Heart left ventricle (tissue), 16 donors: ENCODE results near the gene PHACTR3. TPM values are rescaled to one million over a fixed set of nuclear protein-coding genes. Genes with fewer than 3 reads are reported as not detected.

Source experiments
- ATAC-seq, 4 donors: fragments of 200-7000 bp; cut with Tn5 transposase; one replicate each; pipeline ENCODE4 v1.9.1; 2020 to 2022; ENCODE audit warnings: moderate library complexity in 4 of 4, mild to moderate bottlenecking in 3 of 4, moderate number of reproducible peaks in 1 of 4
- DNase-seq, 5 donors: peaks; one replicate each; pipeline ENCODE4 v3.0.0-alpha.2; 2020
- H3K27ac ChIP-seq, 12 donors: fragments of 200-600 bp; sonication (generic) in 4 of 12; one replicate each; pipeline versions ENCODE4 v1.5.0 to v1.8.0; 2016 to 2022; ENCODE audit warnings: mild to moderate bottlenecking in 2 of 12
- H3K27me3 ChIP-seq, 9 donors: fragments of 200-600 bp; sonication (generic) in 2 of 9; one replicate each; pipeline versions ENCODE4 v1.5.1 to v1.8.0; 2016 to 2022; ENCODE audit warnings: mild to moderate bottlenecking in 3 of 9
- H3K36me3 ChIP-seq, 9 donors: fragments of 200-600 bp; sonication (generic) in 2 of 9; one replicate each; pipeline versions ENCODE4 v1.5.0 to v1.8.0; 2018 to 2022; ENCODE audit warnings: mild to moderate bottlenecking in 2 of 9
- H3K4me1 ChIP-seq, 12 donors: fragments of 200-600 bp; sonication (generic) in 4 of 12; one replicate each; pipeline versions ENCODE4 v1.5.0 to v1.8.0; 2016 to 2022; ENCODE audit warnings: mild to moderate bottlenecking in 3 of 12
- H3K4me3 ChIP-seq, 12 donors: fragments of 200-600 bp; sonication (generic) in 4 of 12; one replicate each; pipeline versions ENCODE4 v1.5.0 to v1.8.0; 2017 to 2022; ENCODE audit warnings: mild to moderate bottlenecking in 9 of 12, moderate library complexity in 4 of 12
- H3K9me3 ChIP-seq, 12 donors: fragments of 200-600 bp; sonication (generic) in 4 of 12; one replicate each; pipeline versions ENCODE4 v1.5.0 to v1.8.0; 2016 to 2022; ENCODE audit warnings: mild to moderate bottlenecking in 1 of 12
- CTCF ChIP-seq, 12 donors: fragments of 200-600 bp; sonication (generic) in 4 of 12; IDR thresholded peaks; one replicate each; pipeline versions ENCODE4 v1.5.0 to v1.8.0; 2018 to 2022; ENCODE audit warnings: antibody characterized with exemption in 12 of 12, mild to moderate bottlenecking in 5 of 12
- POLR2A ChIP-seq, 2 donors: fragments of 450-650 bp; IDR thresholded peaks; one replicate each; pipeline ENCODE4 v1.6.1; 2017; ENCODE audit warnings: antibody characterized with exemption in 2 of 2, mild to moderate bottlenecking in 2 of 2, moderate library complexity in 2 of 2
- whole genome bisulfite sequencing, 4 donors: extraction: QIAGEN DNeasy Blood & Tissue Kit in 2 of 4; methylation state at CpG; one replicate each; pipeline versions ENCODE4 v1.1.5 to v1.1.7; 2013 to 2018; 5-methylcytosine and 5-hydroxymethylcytosine counted together
- intact Hi-C, 10 donors: fragments of 100-400 bp; cut with DNase I; formaldehyde crosslinking; loops; one replicate each; pipeline versions ENCODE4 v1.11.1 to v1.14.2; 2022
- polyA plus RNA-seq, 2 donors: library from polyadenylated mRNA; stranded (reverse); fragments of 200-250 nt; gene quantifications; one replicate each; pipeline ENCODE4 v1.2.3, GENCODE V29; 2013
- total RNA-seq, 9 donors: library from RNA; depleted of rRNA in 2 of 9; stranded (reverse); fragments of >200 nt in 2 of 9; fragmentation: NEBNext Ultra II Directional in 3 of 9; extraction: Animal tissue kit (Norgen Biotek cat#: 25700) in 3 of 9; gene quantifications; one replicate each; pipeline versions ENCODE4 v1.1.0 to v1.2.4, GENCODE V29; 2016 to 2023
- donor health status: ischemic (EF 13 %, LVEDD 7.1; RV severe dilation, severe dysfunction).
- donor health status: healthy with polysubstance abuse.
- donor health status: DM: no; HTN: yes; CAD: no.
- donor health status: DM: no; HTN: no; CAD: no.
- donor health status: ischemic (EF 25% LVEDD 6.9; RV normal size, moderate dysfunction).
- donor health status: ischemic (EF 25% LVEDD 5.7; RV mildly dilated, moderate dysfunction).
- donor health status: healthy.
- donor health status: DM: yes; HTN: yes; CAD: no.
- donor health status: ischemic (EF 35%, LVEDD 5.7; RV mildly dilated, moderate dysfunction).
- donor health status: nonischemic (EF 11% LVEDD 7.7; RV severe dilation, severe dysfunction).
- donor health status: DM: yes; HTN: yes; CAD: no.
- donor health status: PGD.
- donor health status: ischemic (EF 29% LVEDD 5.4; RV normal size, mild dysfunction).
- donor health status: nonischemic (EF 23%, LVEDD 6.1; RV moderate dilation, normal function).

Gene PHACTR3
- total and polyA plus RNA-seq, 11 donors = 0.19 to 14.6 (median 3.5) TPM

- H3K9me3 ChIP-seq = no peaks in the 10 kb centered on the region
- H3K36me3 ChIP-seq = no peaks in the 10 kb centered on the region
- ATAC-seq (no peak), DNase-seq (no peak)
- peaks cover 0 to 58% (median 3%) of the 10 kb centered on the region in 9 donors for H3K27me3 ChIP-seq
- no peak overlapping the region for H3K27ac ChIP-seq
- 80 to 89% (median 89%) methylated on average over 8 to 10 of the region's 10 CpGs for WGBS, 4 donors
- no peak overlapping the region for H3K4me3 ChIP-seq
- TF ChIP-seq CTCF (IDR thresholded peaks at IDR 0.05) (no peak), POLR2A (IDR thresholded peaks at IDR 0.05) (no peak)
- peaks cover 0 to 20% (median 0%) of the 10 kb centered on the region in 12 donors for H3K4me1 ChIP-seq
- intact Hi-C loops = no loop called here
Measured at GRCh38 chr20:59720013-59720412, 115.7 kb downstream of the PHACTR3 start.

- WGBS, 4 donors = 79 to 88% (median 83%) methylated on average over 7 of the region's 7 CpGs
- Histone ChIP-seq H3K9me3 (no peaks in the 10 kb centered on the region), H3K4me1 (peaks cover 0 to 20% (median 0%) of the 10 kb centered on the region in 12 donors), H3K27ac (no peak overlapping the region), H3K27me3 (peaks cover 0 to 67% (median 6%) of the 10 kb centered on the region in 9 donors), H3K4me3 (no peak overlapping the region), H3K36me3 (no peaks in the 10 kb centered on the region)
- intact Hi-C loops = no loop called here
- ATAC-seq (no peak), DNase-seq (no peak)
- TF ChIP-seq POLR2A (IDR thresholded peaks at IDR 0.05) (no peak), CTCF (IDR thresholded peaks at IDR 0.05) (no peak)
Measured at GRCh38 chr20:59721386-59721785, 117.0 kb downstream of the PHACTR3 start.

GRCh38 chr20:59723108-59723500, 118.8 kb downstream of the PHACTR3 start:
- Histone ChIP-seq H3K36me3 (no peaks in the 10 kb centered on the region), H3K9me3 (no peaks in the 10 kb centered on the region), H3K27ac (no peak overlapping the region), H3K4me1 (peaks cover 0 to 20% (median 0%) of the 10 kb centered on the region in 12 donors), H3K4me3 (no peak overlapping the region), H3K27me3 (peaks cover 0 to 75% (median 3%) of the 10 kb centered on the region in 9 donors)
- WGBS, 4 donors = 60 to 77% (median 66%) methylated on average over 5 of the region's 5 CpGs
- intact Hi-C loops = no loop called here
- ATAC-seq (peak in 3 of 4 donors; percentile 44 to 58 (median 52)), DNase-seq (no peak)
- TF ChIP-seq POLR2A (IDR thresholded peaks at IDR 0.05) (no peak), CTCF (IDR thresholded peaks at IDR 0.05) (no peak)

- ATAC-seq = no peak
- no peak overlapping the region for H3K27ac ChIP-seq
- WGBS, 4 donors = 84 to 90% (median 85%) methylated on average over 19 of the region's 19 CpGs
- no peaks in the 10 kb centered on the region for H3K36me3 ChIP-seq
- H3K4me1 ChIP-seq = peaks cover 0 to 20% (median 0%) of the 10 kb centered on the region in 12 donors
- no peak overlapping the region for H3K4me3 ChIP-seq
- no peaks in the 10 kb centered on the region for H3K9me3 ChIP-seq
- TF ChIP-seq CTCF (IDR thresholded peaks at IDR 0.05) (no peak), POLR2A (IDR thresholded peaks at IDR 0.05) (no peak)
- no peak for DNase-seq
- intact Hi-C loops = no loop called here
- peaks cover 0 to 74% (median 3%) of the 10 kb centered on the region in 9 donors for H3K27me3 ChIP-seq
Measured at GRCh38 chr20:59723607-59724456, 119.5 kb downstream of the PHACTR3 start.
